Measurements from ENCODE around the gene CHD5. TPM values are rescaled to one million over a fixed set of nuclear protein-coding genes. Genes with fewer than 3 reads are reported as not detected.
"Not testable (repeated sequence)": the region's sequence is repeated elsewhere in the genome, so short reads cannot be mapped to it uniquely, and the experiment has no call there.

Gene CHD5
- 2.6 TPM for polyA plus RNA-seq
- long read RNA-seq, donor 1 = 0 reads
- long read RNA-seq, donor 2 = 0 reads
- long read RNA-seq, donor 3 = 0 reads
- long read RNA-seq, donor 4 = 0 reads
- long read RNA-seq, donor 5 = 0 reads
- long read RNA-seq, donor 6 = 0 reads
- long read RNA-seq, donor 7 = 0 reads
- long read RNA-seq, donor 8 = 0 reads
- long read RNA-seq, donor 9 = 0 reads
- long read RNA-seq, donor 10 = 0 reads
- long read RNA-seq, donor 11 = 0 reads

DNA sequence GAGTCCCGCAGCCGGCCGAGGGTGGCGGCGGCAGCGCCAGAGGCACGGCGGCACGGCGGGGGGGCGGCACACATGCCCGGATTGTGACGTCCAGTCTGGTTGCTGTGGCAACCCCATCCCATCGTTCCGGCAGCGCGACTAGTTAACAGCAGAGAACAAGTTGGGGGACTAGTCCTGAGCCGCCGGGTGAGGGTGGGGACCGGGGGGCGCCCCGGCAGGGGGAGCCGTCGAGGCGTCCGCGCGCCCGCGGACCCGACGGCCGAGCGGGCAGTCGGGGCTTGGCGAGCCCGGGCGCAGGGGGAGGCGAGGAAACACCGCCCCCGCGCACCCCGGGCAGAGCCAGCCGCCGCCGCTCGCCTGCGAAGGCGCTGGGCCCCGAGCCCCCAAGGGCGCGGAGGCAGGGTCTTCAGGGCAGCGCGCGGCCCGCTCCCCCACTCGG, at the start of gene CHD5:
TSS of gene CHD5 (minus strand) at position 54 of the 439 bp plus-strand sequence. CDS start 298 bp downstream, outside the sequence.
- no peak for DNase-seq
- H3K27me3 ChIP-seq (ENCODE audit: control insufficient read depth, insufficient read depth, low read length) = peaks cover 50% of the 10 kb centered on the region
- peaks cover 3% of the 10 kb centered on the region for H3K9me3 ChIP-seq (ENCODE audit: control insufficient read depth, low read depth, low read length)
- no peak within 1 kb of the TSS for H3K4me3 ChIP-seq (ENCODE audit: low read length)
- no peak within 1 kb of the TSS for H3K27ac ChIP-seq (ENCODE audit: low read length)
- peaks cover 4% of the 10 kb centered on the region for H3K4me1 ChIP-seq (ENCODE audit: control insufficient read depth, insufficient read depth, low read length)
- peaks cover 3% of the 10 kb centered on the region for H3K36me3 ChIP-seq (ENCODE audit: control insufficient read depth, insufficient read depth, low read length)
- WGBS (ENCODE audit: insufficient coverage, low lambda C conversion rate) = no CpG with 5 or more reads among the region's 57 CpGs

DNA sequence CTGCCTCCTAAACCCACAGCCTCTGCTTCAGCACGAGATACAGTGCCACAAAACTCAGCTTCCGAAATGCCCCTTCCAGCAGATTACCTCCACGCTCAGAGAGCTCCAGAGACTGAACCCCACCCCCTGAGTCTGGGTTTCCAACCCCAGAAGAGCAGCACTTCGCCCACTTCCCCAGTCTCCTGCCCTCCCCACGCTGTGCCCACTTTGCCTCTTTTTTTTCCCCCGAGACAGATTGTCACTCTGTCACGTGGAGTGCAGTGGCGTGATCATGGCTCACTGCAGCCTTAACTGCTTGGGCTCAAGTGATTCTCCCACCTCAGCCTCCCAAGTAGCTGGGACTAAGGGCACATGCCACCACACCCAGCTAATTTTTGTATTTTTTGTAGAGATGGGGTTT, 45.5 kb upstream of the CHD5 start:
- peak overlapping the region; percentile 69 for H3K27ac ChIP-seq (ENCODE audit: low read length)
- H3K27me3 ChIP-seq (ENCODE audit: control insufficient read depth, insufficient read depth, low read length) = no peaks in the 10 kb centered on the region
- H3K36me3 ChIP-seq (ENCODE audit: control insufficient read depth, insufficient read depth, low read length) = peaks cover 66% of the 10 kb centered on the region
- no peak for DNase-seq
- H3K9me3 ChIP-seq (ENCODE audit: control insufficient read depth, low read depth, low read length) = no peaks in the 10 kb centered on the region
- H3K4me1 ChIP-seq (ENCODE audit: control insufficient read depth, insufficient read depth, low read length) = peaks cover 35% of the 10 kb centered on the region
- H3K4me3 ChIP-seq (ENCODE audit: low read length) = no peak overlapping the region
- 80% methylated on average over 3 of the region's 8 CpGs for WGBS (ENCODE audit: insufficient coverage, low lambda C conversion rate)

DNA sequence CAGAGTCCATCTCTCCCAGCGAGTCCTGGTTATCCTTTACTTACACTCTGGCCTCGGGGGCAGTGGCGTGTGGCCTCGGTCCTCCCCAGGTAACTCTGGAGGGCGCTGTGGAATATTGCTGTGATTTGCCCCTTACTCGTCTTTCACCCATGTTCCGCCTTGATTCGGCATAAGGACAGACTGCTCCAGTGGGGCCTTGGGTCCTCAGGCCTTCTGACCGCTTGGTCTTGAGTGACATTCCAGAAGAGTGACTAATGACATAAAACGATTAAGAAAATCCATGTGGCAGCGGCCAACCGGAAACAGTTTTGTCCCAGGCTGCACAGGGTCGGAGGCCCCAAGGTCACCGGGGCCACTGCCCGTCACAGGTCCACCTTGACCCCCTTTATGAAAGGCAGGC, 44.6 kb upstream of the CHD5 start:
- Histone ChIP-seq H3K4me3 (ENCODE audit: low read length) (no peak overlapping the region), H3K4me1 (ENCODE audit: control insufficient read depth, insufficient read depth, low read length) (peaks cover 35% of the 10 kb centered on the region), H3K27me3 (ENCODE audit: control insufficient read depth, insufficient read depth, low read length) (no peaks in the 10 kb centered on the region), H3K27ac (ENCODE audit: low read length) (peak overlapping the region; percentile 69), H3K36me3 (ENCODE audit: control insufficient read depth, insufficient read depth, low read length) (peaks cover 59% of the 10 kb centered on the region), H3K9me3 (ENCODE audit: control insufficient read depth, low read depth, low read length) (no peaks in the 10 kb centered on the region)
- no CpG with 5 or more reads among the region's 15 CpGs for WGBS (ENCODE audit: insufficient coverage, low lambda C conversion rate)
- DNase-seq = peak; percentile 65 to 87

DNA sequence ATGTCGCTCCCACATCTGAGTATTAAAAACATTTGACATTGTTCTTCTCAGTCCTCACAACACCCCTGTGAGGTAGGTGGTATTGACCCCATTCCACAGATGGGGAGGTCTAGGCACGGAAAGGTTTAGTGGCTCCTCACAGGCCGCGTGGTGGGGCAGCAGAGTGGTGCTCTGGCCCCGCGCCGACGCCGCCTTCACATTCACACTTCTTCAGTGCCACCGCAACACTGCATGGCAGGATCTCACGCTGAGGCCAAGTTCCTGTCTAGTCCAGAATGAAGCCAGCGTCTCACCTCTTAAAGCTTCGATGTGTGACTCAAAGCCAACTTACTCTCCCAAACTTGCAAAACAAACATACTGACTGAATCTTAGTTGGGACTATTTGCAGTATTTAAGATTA, 43.5 kb upstream of the CHD5 start:
- no peaks in the 10 kb centered on the region for H3K27me3 ChIP-seq (ENCODE audit: control insufficient read depth, insufficient read depth, low read length)
- peaks cover 55% of the 10 kb centered on the region for H3K36me3 ChIP-seq (ENCODE audit: control insufficient read depth, insufficient read depth, low read length)
- no peak overlapping the region for H3K4me3 ChIP-seq (ENCODE audit: low read length)
- no CpG with 5 or more reads among the region's 13 CpGs for WGBS (ENCODE audit: insufficient coverage, low lambda C conversion rate)
- H3K9me3 ChIP-seq (ENCODE audit: control insufficient read depth, low read depth, low read length) = no peaks in the 10 kb centered on the region
- no peak overlapping the region for H3K27ac ChIP-seq (ENCODE audit: low read length)
- peaks cover 41% of the 10 kb centered on the region for H3K4me1 ChIP-seq (ENCODE audit: control insufficient read depth, insufficient read depth, low read length)
- no peak for DNase-seq

DNA sequence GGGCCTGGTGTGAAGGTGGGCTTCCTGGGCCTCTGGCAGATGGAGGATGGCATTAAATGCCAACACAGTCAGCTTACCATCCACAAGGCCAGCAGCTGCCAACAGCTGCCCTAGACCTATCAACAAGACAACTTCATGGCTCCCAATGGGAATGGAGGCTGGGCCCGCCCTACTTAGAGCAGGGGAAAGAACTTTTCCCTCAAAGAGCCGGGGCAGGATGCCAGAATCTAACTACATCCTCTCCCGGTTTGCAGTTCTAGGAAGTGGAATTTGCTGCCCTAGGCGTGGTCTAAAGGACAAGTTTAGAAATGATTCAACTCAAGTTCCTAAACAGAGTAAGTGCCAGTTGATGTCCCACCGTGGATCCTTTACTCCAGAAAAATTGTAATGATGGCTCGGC, 42.5 kb upstream of the CHD5 start:
- H3K36me3 ChIP-seq (ENCODE audit: control insufficient read depth, insufficient read depth, low read length) = peaks cover 50% of the 10 kb centered on the region
- no peaks in the 10 kb centered on the region for H3K9me3 ChIP-seq (ENCODE audit: control insufficient read depth, low read depth, low read length)
- WGBS (ENCODE audit: insufficient coverage, low lambda C conversion rate) = no CpG with 5 or more reads among the region's 6 CpGs
- no peak for DNase-seq
- no peak overlapping the region for H3K27ac ChIP-seq (ENCODE audit: low read length)
- peaks cover 51% of the 10 kb centered on the region for H3K4me1 ChIP-seq (ENCODE audit: control insufficient read depth, insufficient read depth, low read length)
- no peak overlapping the region for H3K4me3 ChIP-seq (ENCODE audit: low read length)
- no peaks in the 10 kb centered on the region for H3K27me3 ChIP-seq (ENCODE audit: control insufficient read depth, insufficient read depth, low read length)

DNA sequence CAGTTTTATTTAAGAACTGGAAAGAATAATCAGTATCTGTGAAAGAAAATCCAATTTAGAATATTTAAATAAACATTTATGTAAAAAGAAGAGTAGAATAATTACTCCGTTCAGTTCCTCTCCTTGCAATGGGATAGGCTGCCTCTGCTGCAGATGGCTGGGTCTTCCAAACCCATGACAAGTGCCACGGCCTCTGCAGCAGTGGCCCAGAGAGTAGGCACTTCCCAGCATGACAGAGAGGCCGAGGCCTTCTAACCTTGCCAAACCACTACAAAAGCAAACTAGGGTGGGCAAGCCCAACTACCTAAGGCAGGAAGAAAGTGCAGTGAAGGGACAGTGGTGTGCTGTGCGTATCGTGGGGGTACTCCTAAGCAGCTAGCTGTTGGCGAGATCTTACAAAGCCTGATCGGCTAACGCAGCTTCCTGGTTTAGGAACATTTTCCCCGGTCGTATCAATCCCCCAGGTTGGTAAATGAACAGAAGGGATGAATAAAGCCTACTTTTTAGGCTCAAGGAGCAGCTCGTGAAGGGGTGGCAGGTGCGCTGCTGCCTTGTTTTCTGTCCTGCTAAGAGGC, 41.2 kb upstream of the CHD5 start:
- Histone ChIP-seq H3K9me3 (ENCODE audit: control insufficient read depth, low read depth, low read length) (no peaks in the 10 kb centered on the region), H3K36me3 (ENCODE audit: control insufficient read depth, insufficient read depth, low read length) (peaks cover 45% of the 10 kb centered on the region), H3K4me1 (ENCODE audit: control insufficient read depth, insufficient read depth, low read length) (peaks cover 53% of the 10 kb centered on the region), H3K27ac (ENCODE audit: low read length) (no peak overlapping the region), H3K27me3 (ENCODE audit: control insufficient read depth, insufficient read depth, low read length) (no peaks in the 10 kb centered on the region), H3K4me3 (ENCODE audit: low read length) (no peak overlapping the region)
- WGBS (ENCODE audit: insufficient coverage, low lambda C conversion rate) = no CpG with 5 or more reads among the region's 12 CpGs
- no peak for DNase-seq

DNA sequence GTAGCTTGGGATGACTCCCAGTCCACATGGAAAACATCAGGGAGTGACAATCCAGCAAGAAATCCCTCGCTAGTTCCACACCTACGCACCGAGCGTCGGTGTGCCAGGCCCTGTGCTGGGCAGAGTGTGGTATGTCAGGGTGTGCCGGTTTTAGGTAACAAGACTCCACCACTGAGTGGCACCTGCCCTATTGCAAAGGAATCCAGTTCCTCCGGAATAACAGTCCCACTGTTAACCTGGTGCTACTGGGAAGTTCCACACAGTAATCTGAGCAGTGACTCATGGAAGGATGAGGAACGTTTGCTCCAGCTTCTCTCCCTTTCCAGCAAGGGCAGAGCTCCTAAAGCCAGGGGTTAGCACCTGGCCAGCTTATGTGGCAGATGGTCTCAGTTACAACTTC, 40.1 kb upstream of the CHD5 start:
- peaks cover 47% of the 10 kb centered on the region for H3K4me1 ChIP-seq (ENCODE audit: control insufficient read depth, insufficient read depth, low read length)
- H3K27me3 ChIP-seq (ENCODE audit: control insufficient read depth, insufficient read depth, low read length) = no peaks in the 10 kb centered on the region
- no CpG with 5 or more reads among the region's 8 CpGs for WGBS (ENCODE audit: insufficient coverage, low lambda C conversion rate)
- H3K4me3 ChIP-seq (ENCODE audit: low read length) = no peak overlapping the region
- H3K36me3 ChIP-seq (ENCODE audit: control insufficient read depth, insufficient read depth, low read length) = peaks cover 42% of the 10 kb centered on the region
- no peaks in the 10 kb centered on the region for H3K9me3 ChIP-seq (ENCODE audit: control insufficient read depth, low read depth, low read length)
- DNase-seq = no peak
- no peak overlapping the region for H3K27ac ChIP-seq (ENCODE audit: low read length)

DNA sequence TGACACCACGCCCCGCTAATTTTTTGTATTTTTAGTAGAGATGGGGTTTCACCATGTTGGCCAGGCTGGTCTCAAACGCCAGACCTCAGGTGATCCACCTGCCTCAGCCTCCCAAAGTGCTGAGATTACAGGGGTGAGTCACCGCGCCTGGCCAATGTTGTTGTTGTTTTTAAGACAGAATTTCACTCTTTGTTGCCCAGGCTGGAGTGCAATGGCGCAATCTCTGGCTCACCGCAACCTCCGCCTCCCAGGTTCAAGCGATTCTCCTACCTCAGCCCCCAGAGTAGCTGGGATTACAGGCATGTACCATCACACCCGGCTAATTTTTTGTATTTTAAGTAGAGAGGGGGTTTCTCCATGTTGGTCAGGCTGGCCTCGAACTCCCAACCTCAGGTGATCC, 39.5 kb upstream of the CHD5 start:
- H3K36me3 ChIP-seq (ENCODE audit: control insufficient read depth, insufficient read depth, low read length) = peaks cover 36% of the 10 kb centered on the region
- WGBS (ENCODE audit: insufficient coverage, low lambda C conversion rate) = no CpG with 5 or more reads among the region's 11 CpGs
- peaks cover 41% of the 10 kb centered on the region for H3K4me1 ChIP-seq (ENCODE audit: control insufficient read depth, insufficient read depth, low read length)
- DNase-seq; H3K27me3 ChIP-seq (ENCODE audit: control insufficient read depth, insufficient read depth, low read length); H3K4me3 ChIP-seq (ENCODE audit: low read length); H3K27ac ChIP-seq (ENCODE audit: low read length); H3K9me3 ChIP-seq (ENCODE audit: control insufficient read depth, low read depth, low read length): not testable (repeated sequence)

DNA sequence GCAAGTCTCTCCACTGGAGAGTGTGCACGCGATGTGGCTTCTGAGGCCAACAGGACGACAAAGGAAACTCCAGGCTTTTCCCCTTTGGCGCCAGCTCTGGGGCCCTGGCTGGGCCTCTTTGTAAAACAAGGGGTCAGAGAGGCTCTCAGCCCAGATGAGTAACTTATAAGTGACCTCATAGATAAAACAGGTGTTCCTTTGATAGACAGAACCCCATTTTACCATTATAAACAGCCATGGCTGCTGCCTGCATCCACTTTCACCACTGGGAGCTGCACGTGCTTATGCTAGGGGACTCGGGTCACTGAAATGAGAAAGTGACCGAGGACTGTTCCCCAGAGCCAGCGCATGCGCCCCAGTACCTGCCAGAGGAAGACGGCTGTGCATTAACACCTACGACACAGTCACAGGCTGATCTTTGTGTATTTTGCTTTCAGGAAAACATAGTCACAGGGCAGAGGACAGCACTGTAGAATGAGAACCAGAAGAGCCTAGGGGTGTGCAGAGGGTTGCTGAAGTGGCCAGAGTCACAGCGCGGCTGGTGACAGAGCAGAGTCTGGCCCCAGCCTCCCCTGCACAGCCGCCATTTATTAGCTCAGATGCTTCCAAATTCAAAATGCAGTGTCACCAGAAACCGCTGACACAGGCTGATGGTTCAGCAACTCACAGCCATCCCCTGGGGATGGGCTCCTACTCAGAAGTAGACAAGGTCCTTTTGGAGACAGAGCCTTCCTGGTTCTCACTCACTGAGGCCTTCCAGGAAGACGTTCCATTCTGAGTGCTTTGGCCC, 38.4 kb upstream of the CHD5 start:
- H3K36me3 ChIP-seq (ENCODE audit: control insufficient read depth, insufficient read depth, low read length) = peaks cover 29% of the 10 kb centered on the region
- no CpG with 5 or more reads among the region's 16 CpGs for WGBS (ENCODE audit: insufficient coverage, low lambda C conversion rate)
- no peak overlapping the region for H3K27ac ChIP-seq (ENCODE audit: low read length)
- H3K9me3 ChIP-seq (ENCODE audit: control insufficient read depth, low read depth, low read length) = no peaks in the 10 kb centered on the region
- peaks cover 31% of the 10 kb centered on the region for H3K4me1 ChIP-seq (ENCODE audit: control insufficient read depth, insufficient read depth, low read length)
- peak; percentile 49 to 83 for DNase-seq
- H3K4me3 ChIP-seq (ENCODE audit: low read length) = no peak overlapping the region
- H3K27me3 ChIP-seq (ENCODE audit: control insufficient read depth, insufficient read depth, low read length) = no peaks in the 10 kb centered on the region

DNA sequence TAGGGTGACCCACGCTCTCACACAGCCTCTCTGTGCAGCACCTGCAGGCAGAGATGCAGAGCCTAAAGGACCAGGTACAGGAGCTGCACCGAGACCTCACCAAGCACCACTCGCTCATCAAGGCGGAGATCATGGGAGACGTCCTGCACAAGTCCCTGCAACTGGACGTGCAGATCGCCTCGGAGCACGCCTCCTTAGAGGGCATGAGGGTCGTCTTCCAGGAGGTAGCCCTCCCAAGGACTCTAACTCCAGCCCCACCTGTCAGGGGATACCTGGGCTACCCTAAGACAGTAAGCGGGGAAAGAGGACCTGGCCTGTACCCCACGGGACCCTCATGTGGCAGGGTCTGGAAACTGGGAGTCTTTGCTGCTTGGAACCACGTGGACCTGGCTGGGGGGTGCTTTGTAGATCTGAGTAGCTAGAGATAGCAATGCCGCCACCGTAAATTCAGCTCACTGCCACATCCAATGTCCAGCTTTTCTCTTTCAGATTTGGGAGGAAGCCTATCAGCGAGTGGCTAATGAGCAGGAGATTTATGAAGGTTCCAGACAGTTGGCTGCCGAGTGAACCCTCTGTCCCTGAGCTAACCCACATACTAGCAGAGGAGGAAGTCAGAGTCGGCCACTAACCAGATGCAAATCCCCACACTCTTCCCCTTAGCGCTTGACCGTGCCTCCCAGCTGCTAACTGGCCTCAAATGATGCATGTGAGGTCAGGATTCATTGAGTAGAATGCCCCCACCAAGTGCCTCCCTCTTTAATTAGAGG, 32.3 kb upstream of the CHD5 start:
- peaks cover 31% of the 10 kb centered on the region for H3K36me3 ChIP-seq (ENCODE audit: control insufficient read depth, insufficient read depth, low read length)
- no peaks in the 10 kb centered on the region for H3K27me3 ChIP-seq (ENCODE audit: control insufficient read depth, insufficient read depth, low read length)
- no peak for DNase-seq
- H3K4me3 ChIP-seq (ENCODE audit: low read length) = no peak overlapping the region
- H3K4me1 ChIP-seq (ENCODE audit: control insufficient read depth, insufficient read depth, low read length) = peaks cover 10% of the 10 kb centered on the region
- no peak overlapping the region for H3K27ac ChIP-seq (ENCODE audit: low read length)
- no peaks in the 10 kb centered on the region for H3K9me3 ChIP-seq (ENCODE audit: control insufficient read depth, low read depth, low read length)
- WGBS (ENCODE audit: insufficient coverage, low lambda C conversion rate) = no CpG with 5 or more reads among the region's 20 CpGs

Measured in large intestine (tissue), 12 donors.